Measurements from ENCODE around the gene PDCD4.

PDCD4 gene

DNA sequence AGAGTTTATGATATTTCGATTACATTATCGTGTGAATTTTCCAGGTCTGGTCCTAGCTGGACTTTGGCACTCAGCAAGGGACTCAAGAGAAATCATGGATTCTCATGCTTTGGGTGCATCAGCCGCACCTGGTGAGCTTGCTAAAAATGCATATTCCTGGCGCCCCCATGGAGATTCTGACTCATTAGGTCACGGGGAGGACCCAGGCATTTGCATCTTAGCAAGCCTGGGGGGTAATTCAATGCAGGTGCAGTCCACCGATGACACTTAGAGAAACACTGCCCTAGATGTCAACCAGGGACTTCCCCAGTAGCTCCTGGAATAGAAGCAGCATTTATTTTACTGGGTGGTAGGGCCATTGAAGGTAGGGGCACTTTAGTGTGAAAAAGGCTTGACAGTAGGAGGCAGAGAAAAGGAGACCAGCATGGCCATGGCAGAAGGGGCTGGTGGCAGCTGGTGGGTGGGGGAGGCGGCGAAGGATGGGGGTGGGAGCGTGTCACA is 29.9 kb upstream of the PDCD4 start:
- no peak for DNase-seq (ENCODE audit: low read depth)
- H3K4me3 ChIP-seq (ENCODE audit: low read length): no peak overlapping the region
- TF ChIP-seq, protein P1, sequence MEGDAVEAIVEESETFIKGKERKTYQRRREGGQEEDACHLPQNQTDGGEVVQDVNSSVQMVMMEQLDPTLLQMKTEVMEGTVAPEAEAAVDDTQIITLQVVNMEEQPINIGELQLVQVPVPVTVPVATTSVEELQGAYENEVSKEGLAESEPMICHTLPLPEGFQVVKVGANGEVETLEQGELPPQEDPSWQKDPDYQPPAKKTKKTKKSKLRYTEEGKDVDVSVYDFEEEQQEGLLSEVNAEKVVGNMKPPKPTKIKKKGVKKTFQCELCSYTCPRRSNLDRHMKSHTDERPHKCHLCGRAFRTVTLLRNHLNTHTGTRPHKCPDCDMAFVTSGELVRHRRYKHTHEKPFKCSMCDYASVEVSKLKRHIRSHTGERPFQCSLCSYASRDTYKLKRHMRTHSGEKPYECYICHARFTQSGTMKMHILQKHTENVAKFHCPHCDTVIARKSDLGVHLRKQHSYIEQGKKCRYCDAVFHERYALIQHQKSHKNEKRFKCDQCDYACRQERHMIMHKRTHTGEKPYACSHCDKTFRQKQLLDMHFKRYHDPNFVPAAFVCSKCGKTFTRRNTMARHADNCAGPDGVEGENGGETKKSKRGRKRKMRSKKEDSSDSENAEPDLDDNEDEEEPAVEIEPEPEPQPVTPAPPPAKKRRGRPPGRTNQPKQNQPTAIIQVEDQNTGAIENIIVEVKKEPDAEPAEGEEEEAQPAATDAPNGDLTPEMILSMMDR (conservative IDR thresholded peaks at IDR 0.05; ENCODE audit: low read depth, low read length): no peak

DNA sequence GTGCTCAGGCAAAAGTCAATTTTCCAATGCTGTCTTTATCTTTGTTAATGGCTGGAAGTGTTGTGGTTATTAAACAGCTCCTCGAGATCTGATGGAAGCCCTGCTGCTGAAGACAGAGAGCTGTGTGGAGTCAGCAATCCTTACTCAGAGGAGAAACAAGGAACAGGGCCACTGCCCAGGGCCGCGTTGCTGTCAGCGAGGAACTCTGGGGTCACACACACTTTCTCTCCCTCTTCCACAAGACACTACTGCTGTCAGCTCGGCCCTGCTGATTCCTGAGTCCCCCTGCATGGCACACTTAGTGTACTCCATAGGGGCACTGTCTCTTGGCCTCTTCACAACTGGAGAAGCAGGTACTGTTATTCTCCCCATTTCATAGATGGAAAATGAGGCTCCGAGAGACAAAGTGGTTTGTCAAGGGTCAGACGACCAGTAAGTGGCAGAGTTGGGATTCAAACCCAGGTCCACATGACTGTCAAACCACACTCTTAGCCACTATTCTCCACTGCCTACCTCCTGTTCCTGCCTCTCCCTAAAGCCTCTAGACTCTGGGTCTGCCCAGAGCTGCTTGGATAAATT is 29.3 kb upstream of the PDCD4 start:
- DNase-seq (ENCODE audit: low read depth): no peak
- H3K4me3 ChIP-seq (ENCODE audit: low read length): no peak overlapping the region
- TF ChIP-seq, protein P1 (conservative IDR thresholded peaks at IDR 0.05; ENCODE audit: low read depth, low read length): no peak

DNA sequence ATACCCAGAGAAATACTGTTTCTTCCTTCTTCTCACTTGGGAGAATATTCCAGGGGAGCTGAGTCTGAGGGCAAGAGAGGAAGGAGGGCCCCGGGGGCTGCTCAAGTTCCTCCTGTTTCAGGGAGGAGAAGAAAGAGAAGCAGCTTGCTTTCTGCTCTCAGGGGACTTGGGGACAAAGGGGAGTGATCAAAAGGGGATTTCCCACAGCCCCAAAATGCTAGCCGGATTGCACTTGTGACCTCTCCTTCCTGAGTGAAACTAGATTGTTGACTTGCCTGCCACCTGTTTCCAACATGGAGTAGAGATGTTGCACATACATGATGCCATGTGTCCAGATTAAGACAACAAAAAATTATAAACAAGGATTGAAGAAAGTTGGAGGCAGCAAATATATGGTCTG is 28.7 kb upstream of the PDCD4 start:
- H3K4me3 ChIP-seq (ENCODE audit: low read length): no peak overlapping the region
- no peak for DNase-seq (ENCODE audit: low read depth)
- TF ChIP-seq, protein P1 (conservative IDR thresholded peaks at IDR 0.05; ENCODE audit: low read depth, low read length): no peak

DNA sequence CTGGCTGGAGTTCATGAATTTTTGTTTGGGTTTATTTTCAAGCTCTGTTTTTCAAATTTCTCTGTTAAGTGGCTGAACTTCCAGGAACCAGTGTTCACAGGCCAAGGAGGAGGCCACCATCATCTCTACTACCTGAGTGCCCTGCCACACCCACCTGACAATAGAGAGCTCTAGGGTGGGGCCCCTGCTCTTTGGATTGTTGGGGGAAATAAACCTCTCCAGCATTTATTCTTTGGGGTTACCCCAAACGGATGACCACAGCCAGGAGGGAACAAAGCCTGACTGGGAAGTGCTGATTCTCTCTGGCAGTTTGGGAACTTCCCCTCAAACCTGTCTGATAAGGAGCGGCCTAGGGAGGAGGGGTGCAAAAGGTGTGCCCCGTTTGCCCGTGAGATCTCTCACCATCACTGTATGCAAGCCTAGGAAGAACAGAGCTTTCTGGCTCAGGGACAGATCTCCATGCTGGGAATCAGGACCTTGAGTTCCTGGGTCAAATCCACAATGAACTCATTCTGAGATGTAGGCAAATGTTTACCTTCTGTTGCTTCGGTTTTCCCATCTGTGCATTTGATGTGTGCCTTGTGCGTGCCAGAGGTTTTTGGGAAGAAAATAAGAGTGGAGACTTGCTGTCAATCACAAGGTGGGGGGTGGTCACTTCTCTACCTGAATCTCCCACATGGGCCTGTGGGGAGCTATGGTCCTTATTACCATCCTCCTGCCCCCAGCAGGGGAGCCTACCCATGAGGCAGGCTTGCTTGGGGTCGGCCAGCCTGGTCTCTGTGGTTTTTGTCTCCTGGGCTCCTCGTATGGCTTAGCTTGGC is 27.7 kb upstream of the PDCD4 start:
- no peak for DNase-seq (ENCODE audit: low read depth)
- TF ChIP-seq, protein P1 (conservative IDR thresholded peaks at IDR 0.05; ENCODE audit: low read depth, low read length): no peak
- no peak overlapping the region for H3K4me3 ChIP-seq (ENCODE audit: low read length)

DNA sequence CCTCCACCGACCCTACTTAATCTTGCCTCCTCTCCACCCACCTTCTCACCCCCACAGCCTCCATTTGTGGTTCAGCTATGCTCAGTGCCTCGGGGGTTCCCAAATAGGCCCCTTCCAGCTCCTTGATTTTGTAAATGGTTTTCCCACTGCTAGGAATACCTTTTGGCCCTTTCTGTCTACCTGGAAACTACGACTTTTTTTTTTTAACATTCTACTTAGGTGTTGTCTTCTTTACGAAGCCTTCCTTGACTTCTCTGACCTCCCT is 27.2 kb upstream of the PDCD4 start:
- DNase-seq (ENCODE audit: low read depth): no peak
- TF ChIP-seq, protein P1 (conservative IDR thresholded peaks at IDR 0.05; ENCODE audit: low read depth, low read length): no peak
- H3K4me3 ChIP-seq (ENCODE audit: low read length): no peak overlapping the region

DNA sequence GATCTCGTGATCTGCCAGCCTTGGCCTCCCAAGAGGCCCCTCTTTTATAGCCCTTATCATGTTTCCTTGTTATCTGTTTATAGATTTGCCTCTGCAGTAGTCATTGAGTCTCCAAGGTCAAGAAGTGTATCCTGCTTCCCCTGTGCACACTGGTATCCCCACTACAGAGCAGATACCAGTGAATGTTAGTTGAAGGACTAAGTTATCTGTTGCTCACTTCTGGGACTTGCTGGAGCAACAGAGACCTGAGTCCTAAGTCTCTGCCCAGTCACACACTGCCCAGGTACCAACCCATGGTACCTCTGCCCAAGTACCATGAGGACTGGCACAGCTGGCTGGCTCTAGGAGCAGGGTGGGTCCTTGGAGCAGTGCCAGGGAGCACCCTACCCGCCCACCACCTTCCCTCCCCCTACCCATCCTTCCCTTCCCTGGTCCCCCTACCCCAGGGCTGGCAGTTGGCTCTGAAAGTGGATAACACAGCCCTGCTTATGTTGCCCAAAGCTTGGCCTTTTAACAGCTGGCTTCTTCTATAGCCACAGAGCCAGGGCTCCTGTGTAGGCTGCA is 26.5 kb upstream of the PDCD4 start:
- TF ChIP-seq, protein P1 (conservative IDR thresholded peaks at IDR 0.05; ENCODE audit: low read depth, low read length): no peak
- no peak for DNase-seq (ENCODE audit: low read depth)
- no peak overlapping the region for H3K4me3 ChIP-seq (ENCODE audit: low read length)

All from retinal pigment epithelial cell (primary cell).